Fibroblast of skin of back (primary cell): ENCODE measurements around the gene NPIPA5. TPM values are rescaled to one million over a fixed set of nuclear protein-coding genes. Genes with fewer than 3 reads are reported as not detected.
"Not testable (repeated sequence)": the region's sequence is repeated elsewhere in the genome, so short reads cannot be mapped to it uniquely, and the experiment has no call there.

Experiments used
- DNase-seq: peaks from one replicate; pipeline ENCODE4 v3.0.0-alpha.2; 2013
- polyA plus RNA-seq, 2 experiments: library from polyadenylated mRNA; unstranded; fragments of 120-200 nt; gene quantifications; one replicate each; pipeline ENCODE4 v1.2.1, GENCODE V29; 2013; ENCODE audit not compliant: insufficient read length in 2 of 2

NPIPA5 gene
- polyA plus RNA-seq (2013, experiment 1 of 2; ENCODE audit: insufficient read length), result 0.63 TPM
- polyA plus RNA-seq (2013, experiment 2 of 2; ENCODE audit: insufficient read length), result 0.73 TPM

- DNase-seq, result not testable (repeated sequence)
Measured at GRCh38 chr16:15378194-15378593, at the start of gene NPIPA5. Gene NPIPA5 (minus strand): TSS chr16:15378294. CDS start chr16:15378294, 0 bp downstream.

DNA sequence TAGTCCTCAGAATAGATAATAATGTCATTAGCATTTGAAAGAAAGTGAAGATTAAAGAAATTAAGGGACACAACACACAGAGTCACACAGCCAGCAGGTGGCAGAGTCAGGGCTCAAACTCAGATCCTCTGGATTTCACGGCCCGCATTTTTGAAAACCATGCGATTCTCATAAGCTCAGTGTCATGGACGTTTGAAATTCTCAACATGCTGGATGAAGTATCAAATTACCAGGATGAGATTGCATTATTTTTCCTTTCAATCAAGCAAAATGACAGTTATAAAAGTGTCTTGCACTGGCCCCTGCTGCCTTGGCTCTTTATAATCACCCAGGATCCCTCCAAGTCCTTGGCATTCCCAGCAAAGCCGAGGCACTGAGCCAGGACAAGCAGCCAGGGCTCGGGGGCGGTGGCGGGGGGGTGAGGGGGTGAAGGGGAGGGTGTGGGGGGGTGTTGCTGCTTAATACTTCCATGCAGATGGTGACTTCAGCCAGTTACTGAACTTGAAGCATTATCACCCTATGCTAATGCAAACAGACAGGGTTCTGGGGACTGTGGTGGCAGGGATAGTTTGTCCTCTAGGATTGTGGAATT is 49.6 kb upstream of the NPIPA5 start:
- DNase-seq, result peak; percentile 91

GRCh38 chr16:15426796-15427195 is 48.7 kb upstream of the NPIPA5 start:
- DNase-seq, result no peak

- DNase-seq, result no peak
Measured at GRCh38 chr16:15425861-15426260, 47.8 kb upstream of the NPIPA5 start.

DNA sequence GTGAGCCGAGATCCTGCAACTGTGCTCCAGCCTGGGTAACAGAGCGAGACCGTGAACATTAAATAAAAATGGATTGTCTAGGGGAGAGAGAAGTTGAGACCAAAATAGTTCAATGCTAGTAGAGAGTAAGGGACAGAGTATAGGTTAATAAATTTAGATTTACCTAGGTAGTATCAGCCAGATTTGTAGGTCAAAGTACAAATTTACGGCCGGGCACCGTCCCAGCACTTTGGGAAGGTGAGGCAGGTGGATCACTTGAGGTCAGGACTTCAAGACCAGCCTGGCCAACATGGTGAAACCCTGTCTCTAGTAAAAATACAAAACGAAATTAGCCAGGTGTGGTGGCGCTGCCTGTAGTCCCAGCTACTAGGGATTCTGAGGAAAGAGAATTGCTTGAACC is 44.1 kb upstream of the NPIPA5 start:
- no peak for DNase-seq

GRCh38 chr16:15421696-15422095 is 43.6 kb upstream of the NPIPA5 start:
- DNase-seq, result not testable (repeated sequence)

DNA sequence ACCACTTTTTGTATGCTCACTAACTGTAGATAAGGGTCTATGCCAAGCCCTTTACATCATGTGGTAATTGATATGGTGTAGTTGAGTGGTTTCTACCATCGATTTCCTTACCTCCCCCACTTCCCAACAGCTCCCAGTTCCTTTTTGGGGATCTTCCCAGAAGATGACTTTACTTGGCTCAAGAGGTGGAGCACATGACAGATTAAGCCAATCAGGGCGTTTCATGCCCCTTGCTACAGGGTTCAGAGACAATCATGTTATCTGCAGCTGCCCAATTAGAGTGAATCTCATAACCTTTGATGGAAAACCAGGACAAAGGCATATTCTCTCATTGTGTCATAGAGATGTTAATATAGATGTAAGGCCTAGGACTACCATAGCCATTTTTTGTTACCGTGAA is 40.1 kb upstream of the NPIPA5 start:
- DNase-seq, result no peak

DNA sequence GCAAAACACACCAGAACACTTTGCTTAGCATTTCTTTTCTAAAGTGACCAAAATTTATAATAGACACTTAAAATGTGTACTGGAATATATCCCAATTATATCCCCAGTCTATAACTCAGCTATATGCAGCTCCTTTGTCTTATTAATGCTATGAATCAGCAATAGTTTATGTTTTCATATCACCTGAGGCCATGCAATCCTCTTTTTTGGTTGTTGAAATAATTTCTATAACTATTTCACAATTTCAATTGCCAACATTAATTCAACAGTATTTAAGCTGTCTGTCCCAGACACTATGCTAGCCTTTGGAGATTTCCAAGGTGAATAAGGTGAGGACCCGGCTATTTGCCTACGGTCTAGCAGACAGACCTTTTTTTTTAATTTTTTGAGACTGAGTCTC is 39.1 kb upstream of the NPIPA5 start:
- no peak for DNase-seq

DNA sequence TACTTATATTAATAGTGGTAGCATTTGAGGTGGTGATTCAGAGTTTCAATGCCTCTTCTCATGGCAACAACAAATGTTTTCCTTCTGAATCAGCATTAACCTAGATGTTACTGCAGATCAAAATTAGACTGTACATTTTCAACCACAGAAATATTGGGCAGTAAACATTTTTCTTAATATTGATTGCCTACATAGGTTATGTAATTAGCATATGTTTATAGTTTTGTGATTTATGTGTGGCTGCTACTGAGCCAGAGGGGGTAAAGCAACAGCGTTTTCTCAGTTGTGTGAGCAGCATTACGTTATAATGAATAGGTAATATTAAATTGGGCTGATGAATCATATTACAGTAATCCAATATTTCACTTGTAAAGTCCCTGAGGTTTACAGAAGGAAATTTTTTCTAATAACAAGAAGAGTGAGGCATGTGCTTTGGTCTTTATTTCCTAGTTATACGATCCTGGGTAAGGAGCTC is 37.5 kb upstream of the NPIPA5 start:
- DNase-seq, result peak; percentile 46

DNA sequence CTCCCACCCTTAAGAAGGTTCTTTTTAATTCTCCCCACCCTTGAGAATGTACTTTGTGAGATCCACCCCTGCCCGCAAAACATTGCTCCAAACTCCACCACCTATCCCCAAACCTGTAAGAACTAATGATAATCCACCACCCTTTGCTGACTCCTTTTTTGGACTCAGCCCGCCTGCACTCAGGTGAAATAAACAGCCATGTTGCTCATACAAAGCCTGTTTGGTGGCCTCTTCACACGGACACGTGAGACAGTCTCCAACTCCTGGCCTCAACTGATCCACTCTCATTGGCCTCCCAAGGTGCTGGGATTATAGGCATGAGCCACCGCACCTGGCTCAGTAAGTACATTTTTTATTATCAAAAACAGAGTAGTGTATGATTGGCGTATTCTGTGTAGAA is 31.4 kb upstream of the NPIPA5 start:
- not testable (repeated sequence) for DNase-seq

- DNase-seq, result not testable (repeated sequence)
Measured at GRCh38 chr16:15407756-15408155, 29.7 kb upstream of the NPIPA5 start.

GRCh38 chr16:15404792-15405191 is 26.7 kb upstream of the NPIPA5 start:
- DNase-seq, result no peak

- not testable (repeated sequence) for DNase-seq
Measured at GRCh38 chr16:15404091-15404490, 26.0 kb upstream of the NPIPA5 start.

GRCh38 chr16:15403392-15403995 is 25.4 kb upstream of the NPIPA5 start:
- DNase-seq, result no peak

DNA sequence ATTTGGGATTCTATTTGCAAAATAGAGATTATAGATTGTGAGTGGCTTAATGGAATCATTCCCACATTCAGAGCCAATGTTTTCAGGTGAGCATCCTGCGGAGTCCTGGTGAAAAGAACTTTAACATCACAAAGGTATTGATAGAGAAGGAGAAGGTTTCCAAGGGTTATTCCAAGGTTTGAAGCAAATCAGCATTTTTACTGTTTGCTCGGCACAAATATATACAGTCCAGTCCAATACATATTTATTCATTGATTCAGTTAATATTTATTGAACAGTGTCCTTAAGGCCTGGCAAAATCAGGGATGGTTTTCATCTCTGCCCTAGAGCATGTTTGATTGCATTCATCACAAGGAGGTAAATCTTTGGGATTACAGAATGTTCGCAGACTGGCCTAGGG is 23.9 kb upstream of the NPIPA5 start:
- DNase-seq, result no peak

DNA sequence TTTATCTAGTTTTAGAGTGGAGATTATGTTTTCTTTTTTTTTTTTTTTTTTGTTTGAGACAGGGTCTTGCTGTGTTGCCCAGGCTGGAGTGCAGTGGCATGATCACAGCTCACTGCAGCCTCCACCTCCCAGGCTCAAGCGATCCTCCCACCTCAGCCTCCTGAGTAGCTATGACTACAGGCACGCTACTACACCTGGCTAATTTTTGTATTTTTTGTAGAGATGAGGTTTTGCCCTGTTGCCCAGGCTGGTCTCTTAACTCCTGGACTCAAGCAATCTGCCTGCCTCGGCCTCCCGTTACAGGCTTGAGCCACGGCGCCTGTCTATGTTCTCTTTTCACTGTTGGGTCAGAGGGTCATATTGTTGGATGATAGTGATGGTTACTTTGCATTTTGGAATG is 22.2 kb upstream of the NPIPA5 start:
- DNase-seq, result not testable (repeated sequence)

DNA sequence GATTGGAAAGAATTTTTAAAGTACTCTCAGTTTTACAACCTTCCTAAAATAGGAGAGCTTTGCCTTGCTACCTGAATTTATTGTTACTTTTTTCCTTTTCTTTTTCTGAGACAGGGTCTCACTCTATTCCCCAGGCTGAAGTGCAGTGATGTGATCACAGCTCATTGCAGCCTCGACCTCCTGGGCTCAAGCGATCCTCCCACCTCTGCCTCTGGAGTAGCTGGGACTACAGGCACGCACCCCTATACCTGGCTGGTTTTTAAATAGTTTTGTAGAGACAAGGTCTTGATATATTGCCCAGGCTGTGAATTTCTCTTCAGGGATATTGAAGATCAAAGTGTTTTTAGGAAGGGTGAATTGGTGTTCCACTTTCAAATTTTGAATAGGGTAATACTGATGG is 21.2 kb upstream of the NPIPA5 start:
- no peak for DNase-seq

DNA sequence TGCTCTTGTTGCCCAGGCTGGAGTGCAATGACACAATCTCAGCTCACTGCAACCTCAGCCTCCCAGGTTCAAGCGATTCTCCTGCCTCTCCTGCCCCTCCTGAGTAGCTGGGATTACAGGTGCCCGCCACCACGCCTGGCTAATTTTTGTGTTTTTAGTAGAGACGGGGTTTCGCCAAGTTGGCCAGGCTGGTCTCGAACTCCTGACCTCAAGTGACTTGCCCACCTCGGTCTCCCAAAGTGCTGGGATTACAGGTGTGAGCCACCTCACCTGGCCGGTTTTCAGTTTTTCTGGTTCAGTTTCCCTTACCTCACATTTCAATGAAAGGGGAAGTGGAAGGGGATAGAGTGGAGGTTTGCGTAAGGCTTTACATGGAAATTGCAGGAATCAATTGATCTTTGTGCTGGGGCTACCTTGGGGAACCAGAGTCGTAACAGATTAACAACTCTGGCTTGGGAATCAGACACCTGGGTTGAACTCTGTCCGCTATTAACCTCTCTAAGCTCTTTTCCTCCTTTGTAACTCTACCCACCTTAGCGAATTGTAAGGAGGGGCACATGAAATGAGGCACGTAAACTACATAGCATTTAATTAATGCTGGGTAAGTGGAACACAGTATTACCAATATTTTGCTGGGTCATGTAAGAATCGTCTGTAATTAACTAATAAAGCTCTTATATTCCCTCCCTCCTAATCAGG is 20.7 kb upstream of the NPIPA5 start:
- DNase-seq, result no peak

GRCh38 chr16:15396948-15397594 is 19.0 kb upstream of the NPIPA5 start:
- DNase-seq, result no peak

DNA sequence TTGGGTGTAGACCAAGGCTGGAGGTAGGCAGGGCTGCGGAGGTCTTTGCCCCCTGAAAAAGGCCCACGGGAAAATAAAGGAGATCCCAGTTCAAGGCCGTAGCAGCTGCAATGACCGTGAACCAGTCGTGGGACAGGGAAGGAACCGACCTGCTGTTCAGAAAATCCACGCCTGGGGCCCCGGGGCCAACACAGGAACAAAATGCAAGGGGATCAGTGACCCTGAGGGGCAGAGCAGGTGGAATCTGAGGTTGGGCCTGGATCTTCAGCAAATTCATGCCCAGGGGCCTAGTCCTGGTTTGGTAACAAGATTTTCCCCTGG is 18.4 kb upstream of the NPIPA5 start:
- DNase-seq, result not testable (repeated sequence)

DNA sequence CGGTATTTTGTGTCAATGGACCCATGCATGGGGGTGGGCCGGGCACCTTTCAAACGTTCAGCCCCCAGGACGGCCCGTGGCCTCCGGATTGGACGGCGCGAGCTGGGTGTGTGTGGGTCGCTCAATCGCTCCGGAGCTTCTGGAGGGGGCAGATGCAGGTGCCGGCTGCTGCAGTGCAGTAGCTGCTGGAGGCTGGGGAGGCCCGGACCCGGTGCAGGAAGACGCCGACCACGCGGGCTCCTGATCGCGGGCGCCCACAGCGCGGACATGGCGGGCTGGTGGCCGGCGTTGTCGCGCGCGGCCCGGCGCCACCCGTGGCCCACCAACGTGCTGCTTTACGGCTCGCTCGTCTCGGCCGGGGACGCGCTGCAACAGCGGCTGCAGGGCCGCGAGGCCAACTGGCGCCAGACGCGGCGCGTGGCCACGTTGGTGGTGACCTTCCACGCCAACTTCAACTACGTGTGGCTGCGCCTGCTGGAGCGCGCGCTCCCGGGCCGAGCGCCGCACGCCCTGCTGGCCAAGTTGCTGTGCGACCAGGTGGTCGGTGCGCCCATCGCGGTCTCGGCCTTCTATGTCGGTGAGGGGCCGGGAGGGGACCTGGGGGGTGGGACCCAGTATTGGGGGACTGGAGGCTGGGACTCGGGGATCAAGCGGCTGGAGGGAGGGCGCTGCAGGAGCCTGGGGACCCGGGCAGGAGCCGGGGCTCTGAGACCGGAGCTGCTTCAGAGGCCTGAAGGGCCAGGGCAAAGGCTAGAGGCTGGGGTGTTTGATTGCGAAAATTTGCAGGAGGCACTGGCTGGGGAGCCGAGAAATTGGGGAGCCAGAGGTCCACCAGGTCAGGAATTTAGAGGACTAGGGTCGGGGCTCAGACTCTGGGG is 17.8 kb upstream of the NPIPA5 start, which contains the start of gene MPV17L:
TSS of gene MPV17L (plus strand) at position 124 of the 878 bp plus-strand sequence. CDS start at position 268, 144 bp downstream.
- peak; percentile 9 for DNase-seq

- not testable (repeated sequence) for DNase-seq
Measured at GRCh38 chr16:15393025-15393424, 14.9 kb upstream of the NPIPA5 start.
